Neuronal stem cell (in vitro differentiated cells): ENCODE data around the gene S100A10.

ENCODE experiments used
- DNase-seq: peaks from one replicate; pipeline ENCODE4 v3.0.0-alpha.2; 2013; ENCODE audit warnings: low spot score
- H2AFZ ChIP-seq: one replicate; pipeline ENCODE4 v1.6.1; 2013; ENCODE audit warnings: mild to moderate bottlenecking, low read length, inconsistent platforms
- H2AK5ac ChIP-seq: 2 replicates; pipeline ENCODE4 v1.6.1; 2013; ENCODE audit warnings: low read depth, mild to moderate bottlenecking, inconsistent platforms, low read length, moderate library complexity, mixed read lengths
- H2BK120ac ChIP-seq: 2 replicates; pipeline ENCODE4 v1.6.1; 2013; ENCODE audit warnings: low read depth, mild to moderate bottlenecking, inconsistent platforms, low read length, moderate library complexity, mixed read lengths
- H2BK12ac ChIP-seq: one replicate; pipeline ENCODE4 v1.6.1; 2013; ENCODE audit warnings: low read length, inconsistent platforms
- H2BK15ac ChIP-seq: 2 replicates; pipeline ENCODE4 v1.6.1; 2013; ENCODE audit warnings: mild to moderate bottlenecking, low read length, inconsistent platforms, mixed read lengths
- H2BK5ac ChIP-seq: one replicate; pipeline ENCODE4 v1.6.1; 2013; ENCODE audit warnings: inconsistent platforms, mild to moderate bottlenecking, low read length, moderate library complexity
- H3K14ac ChIP-seq: one replicate; pipeline ENCODE4 v1.6.1; 2013; ENCODE audit warnings: low read length, inconsistent platforms
- H3K18ac ChIP-seq: 2 replicates; pipeline ENCODE4 v1.6.1; 2013; ENCODE audit warnings: low read length, inconsistent platforms
- H3K23ac ChIP-seq: 2 replicates; pipeline ENCODE4 v1.6.1; 2013; ENCODE audit warnings: low read depth, mild to moderate bottlenecking, mixed read lengths, low read length, inconsistent platforms; ENCODE audit not compliant: poor library complexity
- H3K27ac ChIP-seq: replicated peaks from 3 replicates; pipeline ENCODE4 v1.5.1; 2013; ENCODE audit warnings: low read length, inconsistent platforms
- H3K27me3 ChIP-seq, 3 experiments: 2 replicates each; pipeline ENCODE4 v1.6.1; 2013; ENCODE audit warnings: low read length in 3 of 3, mild to moderate bottlenecking in 2 of 3, inconsistent platforms in 1 of 3, low read depth in 1 of 3, mixed read lengths in 1 of 3, moderate library complexity in 1 of 3; ENCODE audit not compliant: control insufficient read depth in 3 of 3, insufficient read depth in 3 of 3
- H3K36me3 ChIP-seq, 2 donors: replicated peaks in 1 of 2; 2 replicates each; pipeline ENCODE4 v1.6.1; 2013; ENCODE audit warnings: low read length in 2 of 2; ENCODE audit not compliant: control insufficient read depth in 2 of 2, insufficient read depth in 2 of 2
- H3K4ac ChIP-seq: 2 replicates; pipeline ENCODE4 v1.6.1; 2013; ENCODE audit warnings: inconsistent platforms, mild to moderate bottlenecking, low read length, moderate library complexity
- H3K4me1 ChIP-seq, 2 donors: 1 replicate in 1 of 2; 2 replicates in 1 of 2; pipeline ENCODE4 v1.6.1; 2013; ENCODE audit warnings: low read length in 2 of 2, low read depth in 1 of 2; ENCODE audit not compliant: control insufficient read depth in 2 of 2, insufficient read depth in 1 of 2
- H3K4me2 ChIP-seq: one replicate; pipeline ENCODE4 v1.6.1; 2013; ENCODE audit warnings: mild to moderate bottlenecking, low read length, inconsistent platforms; ENCODE audit not compliant: insufficient read depth, poor library complexity, severe bottlenecking
- H3K4me3 ChIP-seq, 2 donors: 2 replicates each; pipeline ENCODE4 v1.5.1; 2013; ENCODE audit warnings: low read length in 2 of 2, mild to moderate bottlenecking in 2 of 2, inconsistent platforms in 1 of 2, moderate library complexity in 1 of 2
- H3K79me1 ChIP-seq: one replicate; pipeline ENCODE4 v1.6.1; 2013; ENCODE audit warnings: low read depth, mild to moderate bottlenecking, inconsistent platforms, low read length, moderate library complexity
- H3K9ac ChIP-seq: one replicate; pipeline ENCODE4 v1.6.1; 2013; ENCODE audit warnings: mild to moderate bottlenecking, low read depth, low read length, inconsistent platforms; ENCODE audit not compliant: poor library complexity
- H3K9me3 ChIP-seq, 2 donors: replicated peaks in 1 of 2; 2 replicates each; pipeline versions ENCODE3 to v1.6.1; 2013; ENCODE audit warnings: low read length in 2 of 2, mild to moderate bottlenecking in 2 of 2, inconsistent platforms in 1 of 2, low read depth in 1 of 2, mixed read lengths in 1 of 2, moderate library complexity in 1 of 2; ENCODE audit not compliant: control insufficient read depth in 2 of 2, insufficient read depth in 1 of 2
- H4K8ac ChIP-seq: one replicate; pipeline ENCODE4 v1.6.1; 2013; ENCODE audit warnings: low read depth, mild to moderate bottlenecking, inconsistent platforms, low read length, moderate library complexity
- H4K91ac ChIP-seq: one replicate; pipeline ENCODE4 v1.6.1; 2013; ENCODE audit warnings: low read length, low read depth, mild to moderate bottlenecking, inconsistent platforms; ENCODE audit not compliant: poor library complexity
- WGBS, 2 donors: extraction: QIAGEN DNeasy Blood & Tissue Kit; methylation state at CpG; one replicate each; pipeline ENCODE4 v1.1.7; 2013; ENCODE audit warnings: missing lambda C conversion rate in 2 of 2, mixed read lengths in 1 of 2; ENCODE audit not compliant: insufficient read length in 2 of 2, insufficient replicate concordance in 1 of 2; ENCODE audit errors: extremely low coverage in 2 of 2; 5-methylcytosine and 5-hydroxymethylcytosine counted together

S100A10 gene

DNA sequence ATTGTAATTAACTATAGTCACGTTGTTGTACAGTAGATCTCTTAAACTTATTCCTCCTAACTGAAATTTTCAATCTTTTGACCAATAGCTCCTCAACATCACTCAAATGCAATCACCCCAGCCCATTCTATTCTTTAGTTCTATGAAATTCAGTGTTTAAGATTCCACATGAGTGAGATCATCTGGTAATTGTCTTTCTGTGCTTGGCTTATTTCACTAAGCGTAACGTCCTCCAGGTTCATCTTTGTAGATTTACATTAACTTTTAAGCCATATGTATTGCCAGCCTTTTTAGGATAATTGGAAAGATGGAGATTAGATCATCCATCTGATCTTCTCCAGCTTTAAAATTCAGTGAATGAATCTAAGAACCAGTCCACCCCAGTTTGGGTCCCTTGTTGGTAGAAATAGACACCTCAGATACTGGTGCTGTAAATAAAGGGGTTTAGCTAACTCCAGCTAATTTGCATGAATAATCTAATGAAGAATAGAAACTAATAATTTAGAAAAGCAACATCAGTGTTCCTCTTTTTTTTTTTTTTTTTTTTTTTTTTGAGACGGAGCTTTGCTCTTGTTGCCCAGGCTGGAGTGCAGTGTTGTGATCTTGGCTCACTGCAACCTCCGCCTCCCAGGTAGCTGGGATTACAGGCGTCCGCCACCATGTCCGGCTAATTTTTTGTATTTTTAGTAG, 7.0 kb downstream of the S100A10 start:
- Histone ChIP-seq H3K9ac (no peak overlapping the region), H2AK5ac (no peak overlapping the region), H2BK120ac (no peak overlapping the region), H3K14ac (no peak overlapping the region), H3K9me3 (no peaks in the 10 kb centered on the region), H3K79me1 (no peaks in the 10 kb centered on the region), H3K36me3 (no peaks in the 10 kb centered on the region), H4K8ac (no peak overlapping the region), H3K4me3 (no peak overlapping the region), H3K27me3 (peaks cover 2 to 27% (median 11%) of the 10 kb centered on the region in 3 experiments), H3K27ac (no peak overlapping the region), H3K18ac (no peak overlapping the region), H2AFZ (no peak overlapping the region), H3K23ac (no peak overlapping the region), H3K4me2 (no peak overlapping the region), H2BK5ac (no peak overlapping the region), H2BK15ac (no peak overlapping the region), H4K91ac (no peak overlapping the region), H3K4me1 (peaks cover 0 to 1% of the 10 kb centered on the region in 2 donors), H2BK12ac (no peak overlapping the region), H3K4ac (no peak overlapping the region)
- WGBS, 2 donors, result no CpG with 5 or more reads among the region's 8 CpGs
- no peak for DNase-seq

- H4K8ac ChIP-seq, result no peak overlapping the region
These were observed 7.9 kb downstream of the S100A10 start for GRCh38 chr1:151985768-151986167.

GRCh38 chr1:151985270-151985669, 8.4 kb downstream of the S100A10 start:
- Histone ChIP-seq H3K27ac (no peak overlapping the region), H4K91ac (no peak overlapping the region), H3K27me3 (peaks cover 0 to 14% (median 4%) of the 10 kb centered on the region in 3 experiments), H2AK5ac (no peak overlapping the region), H3K9me3 (no peaks in the 10 kb centered on the region), H3K4ac (no peak overlapping the region), H2BK12ac (no peak overlapping the region), H2BK120ac (no peak overlapping the region), H2BK15ac (no peak overlapping the region), H2BK5ac (no peak overlapping the region), H4K8ac (no peak overlapping the region), H3K4me2 (no peak overlapping the region), H3K23ac (no peak overlapping the region), H3K79me1 (no peaks in the 10 kb centered on the region), H3K9ac (no peak overlapping the region), H3K14ac (no peak overlapping the region), H3K18ac (no peak overlapping the region), H3K4me1 (peaks cover 0 to 1% of the 10 kb centered on the region in 2 donors), H3K36me3 (no peaks in the 10 kb centered on the region), H2AFZ (no peak overlapping the region), H3K4me3 (no peak overlapping the region)
- DNase-seq, result no peak
- WGBS, 2 donors, result no CpG with 5 or more reads among the region's 2 CpGs

More at GRCh38 chr1:151985768-151986167, 7.9 kb downstream of the S100A10 start:
- no CpG with 5 or more reads among the region's 1 CpG for WGBS, 2 donors
- Histone ChIP-seq H2BK120ac (no peak overlapping the region), H2AK5ac (no peak overlapping the region), H3K4me3 (no peak overlapping the region), H2BK15ac (no peak overlapping the region), H2AFZ (no peak overlapping the region), H3K4me1 (peaks cover 0 to 1% of the 10 kb centered on the region in 2 donors), H3K4ac (no peak overlapping the region), H3K18ac (no peak overlapping the region), H3K9me3 (no peaks in the 10 kb centered on the region), H3K4me2 (no peak overlapping the region), H3K9ac (no peak overlapping the region), H3K79me1 (no peaks in the 10 kb centered on the region), H3K14ac (no peak overlapping the region), H3K27ac (no peak overlapping the region), H3K36me3 (no peaks in the 10 kb centered on the region), H3K27me3 (peaks cover under 1 to 19% (median 8%) of the 10 kb centered on the region in 3 experiments), H4K91ac (no peak overlapping the region), H2BK5ac (no peak overlapping the region), H3K23ac (no peak overlapping the region), H2BK12ac (no peak overlapping the region)
- no peak for DNase-seq

GRCh38 chr1:151984313-151984956, 9.2 kb downstream of the S100A10 start:
- Histone ChIP-seq H3K4me1 (peaks cover 0 to 1% of the 10 kb centered on the region in 2 donors), H3K9ac (no peak overlapping the region), H3K36me3 (no peaks in the 10 kb centered on the region), H3K4me3 (no peak overlapping the region), H3K18ac (no peak overlapping the region), H4K8ac (no peak overlapping the region), H2BK120ac (no peak overlapping the region), H2BK12ac (no peak overlapping the region), H3K27me3 (peaks cover 0 to 8% (median under 1%) of the 10 kb centered on the region in 3 experiments), H3K23ac (no peak overlapping the region), H4K91ac (no peak overlapping the region), H2AFZ (no peak overlapping the region), H2AK5ac (no peak overlapping the region), H2BK5ac (no peak overlapping the region), H3K79me1 (no peaks in the 10 kb centered on the region), H3K14ac (no peak overlapping the region), H3K4me2 (no peak overlapping the region), H3K4ac (no peak overlapping the region), H3K9me3 (no peaks in the 10 kb centered on the region), H2BK15ac (no peak overlapping the region), H3K27ac (no peak overlapping the region)
- WGBS, 2 donors, result no CpG with 5 or more reads among the region's 1 CpG
- DNase-seq, result no peak
